Measurements from ENCODE around the gene YTHDF2.
"Not testable (repeated sequence)": the region's sequence is repeated elsewhere in the genome, so short reads cannot be mapped to it uniquely, and the experiment has no call there.

Gene YTHDF2

GRCh38 chr1:28759257-28759656 is 22.5 kb downstream of the YTHDF2 start:
- DNase-seq (ENCODE audit: low read depth) = no peak

GRCh38 chr1:28761189-28761588 is 24.4 kb downstream of the YTHDF2 start:
- DNase-seq (ENCODE audit: low read depth) = no peak

GRCh38 chr1:28766532-28767183 is 29.9 kb downstream of the YTHDF2 start:
- DNase-seq (ENCODE audit: low read depth) = no peak

- DNase-seq (ENCODE audit: low read depth) = no peak
Measured at GRCh38 chr1:28770601-28771165, 33.9 kb downstream of the YTHDF2 start.

GRCh38 chr1:28771921-28772320 is 35.2 kb downstream of the YTHDF2 start:
- DNase-seq (ENCODE audit: low read depth) = not testable (repeated sequence)

GRCh38 chr1:28773105-28773504 is 36.4 kb downstream of the YTHDF2 start:
- no peak for DNase-seq (ENCODE audit: low read depth)

GRCh38 chr1:28775121-28775942 is 38.6 kb downstream of the YTHDF2 start:
- peak; percentile 17 for DNase-seq (ENCODE audit: low read depth)

- DNase-seq (ENCODE audit: low read depth) = no peak
Measured at GRCh38 chr1:28776341-28776740, 39.6 kb downstream of the YTHDF2 start.

- DNase-seq (ENCODE audit: low read depth) = no peak
Measured at GRCh38 chr1:28778021-28778420, 41.3 kb downstream of the YTHDF2 start.

- peak; percentile 12 for DNase-seq (ENCODE audit: low read depth)
Measured at GRCh38 chr1:28779751-28780408, 43.1 kb downstream of the YTHDF2 start.

- no peak for DNase-seq (ENCODE audit: low read depth)
Measured at GRCh38 chr1:28781305-28781704, 44.6 kb downstream of the YTHDF2 start.

GRCh38 chr1:28782011-28782410 is 45.3 kb downstream of the YTHDF2 start:
- DNase-seq (ENCODE audit: low read depth) = peak; percentile 60

GRCh38 chr1:28783363-28783762 is 46.6 kb downstream of the YTHDF2 start:
- DNase-seq (ENCODE audit: low read depth) = no peak

GRCh38 chr1:28789412-28789811 is 52.7 kb downstream of the YTHDF2 start:
- no peak for DNase-seq (ENCODE audit: low read depth)

GRCh38 chr1:28789816-28790215 is 53.1 kb downstream of the YTHDF2 start:
- DNase-seq (ENCODE audit: low read depth) = no peak

GRCh38 chr1:28790377-28791035 is 53.8 kb downstream of the YTHDF2 start:
- DNase-seq (ENCODE audit: low read depth) = no peak

GRCh38 chr1:28791929-28792328 is 55.2 kb downstream of the YTHDF2 start:
- not testable (repeated sequence) for DNase-seq (ENCODE audit: low read depth)

GRCh38 chr1:28792644-28793121 is 55.9 kb downstream of the YTHDF2 start:
- DNase-seq (ENCODE audit: low read depth) = peak; percentile 24

GRCh38 chr1:28794582-28794981 is 57.8 kb downstream of the YTHDF2 start:
- DNase-seq (ENCODE audit: low read depth) = not testable (repeated sequence)

- no peak for DNase-seq (ENCODE audit: low read depth)
Measured at GRCh38 chr1:28796352-28797211, 59.8 kb downstream of the YTHDF2 start.

- no peak for DNase-seq (ENCODE audit: low read depth)
Measured at GRCh38 chr1:28800324-28800723, 63.6 kb downstream of the YTHDF2 start.

Data from EH (cell line).